SHP77 treated with DMSO at 0.1 percent for 48 hours (cell line): ENCODE results near the gene TKT.
"Not testable (repeated sequence)": the region's sequence is repeated elsewhere in the genome, so short reads cannot be mapped to it uniquely, and the experiment has no call there.

Experiments used
- DNase-seq: peaks from one replicate; lab custom pipeline; 2025; lab: John Stamatoyannopoulos, UW

TKT gene, protein sequence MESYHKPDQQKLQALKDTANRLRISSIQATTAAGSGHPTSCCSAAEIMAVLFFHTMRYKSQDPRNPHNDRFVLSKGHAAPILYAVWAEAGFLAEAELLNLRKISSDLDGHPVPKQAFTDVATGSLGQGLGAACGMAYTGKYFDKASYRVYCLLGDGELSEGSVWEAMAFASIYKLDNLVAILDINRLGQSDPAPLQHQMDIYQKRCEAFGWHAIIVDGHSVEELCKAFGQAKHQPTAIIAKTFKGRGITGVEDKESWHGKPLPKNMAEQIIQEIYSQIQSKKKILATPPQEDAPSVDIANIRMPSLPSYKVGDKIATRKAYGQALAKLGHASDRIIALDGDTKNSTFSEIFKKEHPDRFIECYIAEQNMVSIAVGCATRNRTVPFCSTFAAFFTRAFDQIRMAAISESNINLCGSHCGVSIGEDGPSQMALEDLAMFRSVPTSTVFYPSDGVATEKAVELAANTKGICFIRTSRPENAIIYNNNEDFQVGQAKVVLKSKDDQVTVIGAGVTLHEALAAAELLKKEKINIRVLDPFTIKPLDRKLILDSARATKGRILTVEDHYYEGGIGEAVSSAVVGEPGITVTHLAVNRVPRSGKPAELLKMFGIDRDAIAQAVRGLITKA

GRCh38 chr3:53255775-53256703 is at the start of gene TKT:
TSS of gene TKT (minus strand) at chr3:53256022. CDS start at chr3:53255942, 80 bp downstream.
- peak; percentile 41 for DNase-seq

DNA sequence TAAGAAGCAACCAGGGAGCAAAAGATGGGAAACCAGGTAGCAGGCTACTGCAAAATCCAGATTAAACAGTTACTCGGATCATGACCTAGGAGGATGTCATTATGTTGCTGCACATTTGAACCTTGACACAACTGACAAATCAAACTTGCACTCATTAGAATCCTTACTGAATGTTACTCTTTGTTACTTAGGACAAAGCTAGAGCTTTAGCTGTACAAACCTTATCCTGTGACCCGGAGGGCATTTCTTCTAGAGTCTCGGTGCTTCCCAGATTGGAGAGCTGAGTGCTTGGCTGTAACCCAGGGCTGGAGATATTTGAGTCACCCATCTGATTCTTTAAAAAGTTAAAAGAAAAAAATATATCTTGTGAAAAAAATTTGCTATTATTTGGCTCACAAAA is 48.1 kb upstream of the TKT start:
- DNase-seq: no peak

- DNase-seq: no peak
Measured at GRCh38 chr3:53303549-53303948, 47.7 kb upstream of the TKT start.

DNA sequence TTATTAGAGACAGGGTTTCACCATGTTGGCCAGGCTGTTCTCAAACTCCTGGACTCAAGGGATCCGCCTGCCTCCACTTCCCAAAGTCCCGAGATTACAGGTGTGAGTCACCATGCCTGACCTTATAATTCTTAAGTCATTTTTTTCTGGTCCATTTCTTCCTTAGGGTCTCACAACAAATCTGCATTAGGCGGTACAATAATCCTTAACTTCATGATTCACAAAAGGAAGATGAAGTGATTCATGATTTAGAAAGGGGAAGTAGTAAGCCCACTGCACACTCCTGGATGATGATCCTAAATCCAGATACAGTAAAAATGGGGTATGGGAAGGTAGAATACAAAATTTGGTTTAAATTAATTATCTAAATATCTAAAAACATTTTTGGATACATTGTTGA is 45.0 kb upstream of the TKT start:
- no peak for DNase-seq

DNA sequence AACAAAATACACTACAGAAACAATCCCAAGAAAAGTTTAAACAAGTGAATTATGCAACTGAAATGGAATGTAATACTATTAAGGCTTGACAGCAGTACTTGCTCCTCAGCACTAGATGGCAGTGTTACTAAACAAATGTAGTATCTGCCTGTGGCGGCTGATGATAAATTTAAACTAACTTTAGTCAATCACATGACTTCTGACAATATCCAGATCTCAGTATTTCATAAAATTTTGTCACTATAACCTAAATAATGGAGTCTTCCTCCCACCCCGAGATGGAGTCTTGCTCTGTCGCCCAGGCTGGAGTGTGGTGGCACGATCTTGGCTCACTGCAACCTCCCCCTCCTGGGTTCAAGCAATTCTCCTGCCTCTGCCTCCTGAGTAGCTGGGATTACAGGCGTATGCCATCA is 43.8 kb upstream of the TKT start:
- DNase-seq: not testable (repeated sequence)

- DNase-seq: no peak
Measured at GRCh38 chr3:53295410-53295809, 39.6 kb upstream of the TKT start.

DNA sequence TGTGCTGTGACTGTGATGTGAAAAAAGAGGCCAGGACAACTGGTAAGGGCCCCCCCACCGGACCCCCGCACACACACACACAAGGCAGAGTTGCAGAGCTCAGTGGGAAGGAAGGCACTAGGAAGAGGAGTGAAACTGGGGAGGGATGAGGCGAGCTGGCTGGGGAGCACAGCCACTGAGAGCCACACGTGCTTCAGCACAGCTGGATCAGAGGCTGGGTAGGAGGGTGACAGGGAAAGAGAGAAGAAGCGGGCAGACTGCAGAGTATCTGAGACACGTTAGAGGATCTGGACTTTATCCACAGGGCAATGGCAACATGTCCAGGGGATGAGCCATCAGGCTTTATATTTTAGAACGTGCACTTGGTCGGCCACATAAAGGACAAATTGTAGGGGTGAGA is 38.0 kb upstream of the TKT start:
- DNase-seq: no peak

GRCh38 chr3:53288214-53288613 is 32.4 kb upstream of the TKT start:
- DNase-seq: no peak

DNA sequence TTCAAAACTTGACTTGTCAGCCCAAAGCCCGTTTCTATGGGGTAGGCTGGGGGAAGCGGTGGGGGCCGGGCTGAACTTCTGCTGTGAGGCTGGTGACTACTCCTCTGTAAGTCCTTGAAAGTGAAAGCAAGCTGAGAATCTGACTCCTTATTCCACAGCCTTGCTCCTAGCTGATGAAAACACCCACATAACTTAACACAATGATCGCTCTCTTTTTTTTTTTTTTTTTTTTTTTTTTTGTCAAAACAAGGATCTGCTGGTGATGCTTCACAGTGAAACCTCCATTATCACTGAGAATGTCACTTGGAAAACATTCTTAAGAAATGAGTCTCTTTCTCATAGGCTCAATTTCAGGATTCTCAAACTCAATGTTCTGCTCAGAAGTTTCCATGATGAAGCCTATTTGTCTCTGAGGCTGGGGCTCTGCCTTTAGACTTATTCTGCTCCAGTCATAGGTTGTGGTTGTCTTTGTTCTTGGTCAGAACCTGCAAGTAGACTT is 31.4 kb upstream of the TKT start:
- DNase-seq: no peak

DNA sequence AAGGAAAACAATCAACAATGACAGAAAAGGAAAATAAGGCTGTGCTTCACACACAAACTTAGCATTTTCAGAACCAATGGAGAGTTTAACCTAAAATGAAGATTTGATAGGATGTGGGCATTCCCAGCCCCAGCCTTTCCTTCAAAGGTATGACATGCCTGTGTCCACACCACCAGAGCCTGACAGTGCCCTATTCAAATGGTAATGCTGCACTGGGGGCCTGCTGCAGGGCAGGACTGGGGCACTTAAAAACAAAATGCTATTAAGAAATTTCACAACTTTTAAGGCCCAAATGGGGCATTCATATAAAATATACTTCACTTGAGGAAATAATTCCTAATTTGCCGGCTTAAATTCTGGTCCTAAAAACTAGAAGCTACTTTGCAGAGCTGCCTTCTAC is 30.9 kb upstream of the TKT start:
- DNase-seq: no peak

- DNase-seq: no peak
Measured at GRCh38 chr3:53282581-53282980, 26.8 kb upstream of the TKT start.

GRCh38 chr3:53278667-53279066 is 22.8 kb upstream of the TKT start:
- DNase-seq: no peak

DNA sequence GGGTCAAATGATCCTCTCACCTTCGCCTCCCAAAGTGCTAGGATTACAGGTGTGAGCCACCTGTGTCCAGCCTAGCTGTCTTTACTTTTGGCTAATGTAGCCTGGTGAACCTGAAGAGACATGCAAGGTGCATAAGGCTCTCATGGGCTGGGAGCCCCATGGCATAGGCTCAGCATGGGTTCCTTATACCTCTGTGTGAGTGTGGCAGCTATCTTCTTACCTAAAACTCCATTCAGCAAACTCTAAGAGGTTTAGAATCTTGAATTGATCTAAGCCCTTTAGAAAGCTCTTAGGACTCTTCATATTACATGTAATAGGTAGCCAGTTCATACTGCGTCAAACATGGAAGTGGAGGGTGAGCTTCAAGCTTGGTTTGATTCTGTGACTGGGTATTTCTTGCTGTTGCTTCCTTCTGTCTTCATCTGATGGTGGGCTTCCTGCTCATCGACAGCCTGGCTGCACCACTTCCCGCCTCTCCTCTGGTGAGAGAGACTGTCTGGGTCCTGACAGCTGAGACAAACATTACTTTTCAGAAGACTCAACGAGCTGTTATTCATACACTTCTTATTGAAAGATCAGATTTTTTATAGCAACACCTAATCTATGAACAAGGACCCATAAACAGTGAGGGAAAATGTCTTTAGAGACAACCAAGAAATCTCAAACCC is 19.2 kb upstream of the TKT start:
- DNase-seq: no peak

DNA sequence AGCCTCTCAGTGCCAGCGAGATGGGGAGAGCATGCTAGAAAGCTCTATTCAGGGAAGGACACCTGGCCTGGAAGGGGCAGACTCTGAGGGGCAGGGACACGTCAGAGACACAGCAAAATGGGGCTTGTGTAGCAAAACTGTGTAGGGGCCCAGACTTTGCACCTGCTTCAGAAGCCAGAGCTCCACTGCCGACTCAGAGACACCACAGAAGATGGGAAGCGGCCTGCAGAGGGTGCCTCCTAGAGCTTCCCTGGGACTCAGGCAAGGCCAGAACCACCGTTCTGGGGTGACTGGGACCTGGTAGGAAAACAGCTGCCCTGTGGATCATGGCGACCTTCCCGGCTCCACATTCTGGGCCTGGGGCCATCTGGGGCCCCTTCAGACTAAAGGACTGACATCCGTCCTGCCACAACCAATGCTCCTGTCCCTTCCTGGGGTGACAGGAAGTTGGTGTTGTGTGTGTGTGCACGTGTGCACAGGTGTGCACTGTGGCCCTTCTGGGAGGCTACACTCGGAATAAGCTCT is 17.4 kb upstream of the TKT start:
- no peak for DNase-seq

- peak; percentile 93 for DNase-seq
Measured at GRCh38 chr3:53269888-53270880, 14.4 kb upstream of the TKT start.

DNA sequence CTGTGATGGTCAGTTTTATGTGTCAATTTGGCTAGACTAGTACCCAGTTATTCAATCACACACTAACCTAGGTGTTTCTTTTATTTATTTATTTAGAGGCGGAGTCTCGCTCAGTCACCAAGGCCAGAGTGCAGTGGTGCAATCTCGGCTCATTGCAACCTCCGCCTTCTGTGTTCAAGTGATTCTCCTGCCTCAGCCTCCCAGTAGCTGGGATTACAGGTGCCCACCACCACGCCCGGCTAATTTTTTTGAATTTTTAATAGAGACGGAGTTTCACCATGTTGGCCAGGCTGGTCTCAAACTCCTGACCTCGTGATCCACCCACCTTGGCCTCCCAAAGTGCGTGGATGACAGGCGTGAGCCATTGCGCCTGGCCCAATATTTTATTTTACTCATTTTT is 13.4 kb upstream of the TKT start:
- not testable (repeated sequence) for DNase-seq

- no peak for DNase-seq
Measured at GRCh38 chr3:53267766-53268165, 11.9 kb upstream of the TKT start.

DNA sequence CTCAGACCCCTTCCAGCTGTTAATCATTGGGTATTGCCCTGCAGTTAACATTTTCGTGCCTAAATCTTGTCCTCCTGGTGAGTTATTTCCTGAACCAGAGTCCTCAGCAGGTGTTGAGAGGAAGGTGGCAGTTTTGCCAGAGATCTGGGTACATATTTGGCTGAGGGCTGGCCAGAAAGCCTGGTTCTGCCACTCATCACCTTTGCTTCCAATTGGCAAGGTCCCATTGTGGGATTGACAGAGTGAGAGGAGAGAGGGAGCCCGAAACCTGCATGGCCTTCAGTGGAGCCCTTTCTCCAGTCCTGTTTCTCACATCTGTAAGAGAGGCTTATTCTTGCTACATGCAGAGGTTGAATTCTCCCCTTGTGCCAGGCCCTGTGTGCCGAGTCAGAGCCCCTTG is 8.9 kb upstream of the TKT start:
- no peak for DNase-seq

DNA sequence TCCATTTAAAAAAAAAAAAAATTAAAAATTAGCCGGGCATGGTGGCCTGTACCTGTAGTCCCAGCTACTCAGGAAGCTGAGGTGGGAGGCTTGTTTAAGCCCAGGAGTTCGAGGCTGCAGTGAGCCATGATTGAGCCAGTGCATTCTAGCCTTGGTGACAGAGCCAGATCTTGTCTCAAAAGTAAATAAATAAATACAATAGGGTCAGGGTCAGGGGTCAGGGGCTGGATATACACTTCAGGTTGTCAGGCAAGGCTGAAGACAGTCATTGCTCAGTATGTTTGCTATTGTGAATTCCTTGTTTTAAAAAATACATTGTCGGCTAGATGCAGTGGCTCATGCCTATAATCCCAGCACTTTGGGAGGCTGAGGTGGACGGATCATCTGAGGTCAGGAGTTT is 8.1 kb upstream of the TKT start:
- DNase-seq: no peak

DNA sequence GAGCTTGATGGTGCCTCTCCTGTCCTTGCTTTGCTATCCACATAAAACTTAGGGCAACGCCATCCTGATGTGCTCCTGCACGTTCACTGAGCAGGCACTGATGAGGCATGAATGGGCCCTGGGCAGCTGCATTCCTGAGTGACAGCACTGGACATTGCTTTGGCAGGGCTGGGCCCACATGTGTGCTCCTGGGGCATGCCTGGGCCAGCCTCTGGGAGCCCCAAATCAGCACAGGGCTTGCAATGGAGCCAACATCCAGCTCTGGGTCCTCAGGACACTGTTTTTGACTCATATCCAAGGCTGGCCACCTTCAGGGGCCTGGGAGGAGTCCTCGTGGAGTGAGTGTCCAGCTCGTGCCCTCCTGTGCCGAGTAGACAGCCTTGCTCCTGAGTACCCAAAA is 5.9 kb upstream of the TKT start:
- no peak for DNase-seq
